ENCODE results near the gene STOML2. TPM values are rescaled to one million over a fixed set of nuclear protein-coding genes. Genes with fewer than 3 reads are reported as not detected.
A peak's percentile ranks its signal among the peaks of the same experiment; 100 is the strongest.

STOML2 gene
- total and polyA plus RNA-seq, 2 donors from 2014 or later = 81.9 to 150 TPM

DNA sequence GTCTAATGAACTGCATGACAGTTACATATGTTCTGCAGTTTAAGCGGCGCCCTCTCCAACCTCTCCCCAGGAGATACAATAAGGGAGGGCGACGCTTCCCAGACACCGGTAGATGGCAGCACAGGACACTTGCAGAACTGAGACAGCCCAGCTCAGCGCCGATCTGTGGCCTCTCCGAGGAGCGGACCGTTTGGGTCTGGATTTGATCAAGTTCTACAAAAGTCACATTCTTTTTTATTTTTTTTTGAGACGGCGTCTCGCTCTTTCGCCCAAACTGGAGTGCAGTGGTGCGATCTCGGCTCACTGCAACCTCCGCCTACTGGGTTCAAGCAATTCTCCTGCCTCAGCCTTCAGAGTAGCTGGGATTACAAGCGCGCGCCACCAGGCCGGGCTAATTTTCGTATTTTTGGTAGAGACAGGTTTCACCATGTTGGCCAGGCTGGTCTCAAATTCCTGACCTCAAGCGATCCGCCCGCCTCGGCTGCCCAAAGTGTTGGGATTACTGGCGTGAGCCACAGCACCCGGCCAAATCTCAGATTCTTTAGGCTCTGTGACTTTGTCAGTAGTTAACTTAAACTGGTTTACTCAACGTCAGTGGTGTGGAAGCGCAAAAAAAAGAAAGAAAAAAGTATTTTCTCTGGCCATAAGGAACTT, 14.1 kb upstream of the STOML2 start:
- Histone ChIP-seq H3K9ac (ENCODE audit: low read length in 3 of 3) (peak overlapping the region in 2 of 3 donors; percentile 33 to 47), H3K4me3 (ENCODE audit: low read length in 3 of 3) (peak overlapping the region; percentile 51 to 97 (median 94)), H3K27me3 (ENCODE audit: control insufficient read depth, insufficient read depth, low read length) (no peaks in the 10 kb centered on the region), H3K27ac (ENCODE audit: low read depth in 2 of 2, low read length in 2 of 2) (peak overlapping the region; percentile 92 to 93), H3K9me3 (ENCODE audit: control insufficient read depth in 2 of 3, insufficient read depth in 1 of 3, low read length in 3 of 3) (no peaks in the 10 kb centered on the region), H3K36me3 (ENCODE audit: control insufficient read depth in 2 of 3, insufficient read depth in 3 of 3, low read length in 3 of 3) (no peaks in the 10 kb centered on the region), H3K4me1 (ENCODE audit: control insufficient read depth in 2 of 3, insufficient read depth in 2 of 3, low read depth in 1 of 3, low read length in 3 of 3) (peaks cover 0 to 33% (median 20%) of the 10 kb centered on the region in 3 donors)
- TF ChIP-seq, protein P1, sequence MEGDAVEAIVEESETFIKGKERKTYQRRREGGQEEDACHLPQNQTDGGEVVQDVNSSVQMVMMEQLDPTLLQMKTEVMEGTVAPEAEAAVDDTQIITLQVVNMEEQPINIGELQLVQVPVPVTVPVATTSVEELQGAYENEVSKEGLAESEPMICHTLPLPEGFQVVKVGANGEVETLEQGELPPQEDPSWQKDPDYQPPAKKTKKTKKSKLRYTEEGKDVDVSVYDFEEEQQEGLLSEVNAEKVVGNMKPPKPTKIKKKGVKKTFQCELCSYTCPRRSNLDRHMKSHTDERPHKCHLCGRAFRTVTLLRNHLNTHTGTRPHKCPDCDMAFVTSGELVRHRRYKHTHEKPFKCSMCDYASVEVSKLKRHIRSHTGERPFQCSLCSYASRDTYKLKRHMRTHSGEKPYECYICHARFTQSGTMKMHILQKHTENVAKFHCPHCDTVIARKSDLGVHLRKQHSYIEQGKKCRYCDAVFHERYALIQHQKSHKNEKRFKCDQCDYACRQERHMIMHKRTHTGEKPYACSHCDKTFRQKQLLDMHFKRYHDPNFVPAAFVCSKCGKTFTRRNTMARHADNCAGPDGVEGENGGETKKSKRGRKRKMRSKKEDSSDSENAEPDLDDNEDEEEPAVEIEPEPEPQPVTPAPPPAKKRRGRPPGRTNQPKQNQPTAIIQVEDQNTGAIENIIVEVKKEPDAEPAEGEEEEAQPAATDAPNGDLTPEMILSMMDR (IDR thresholded peaks at IDR 0.05; ENCODE audit: borderline replicate concordance, extremely low read depth, insufficient read depth) = peak; percentile 97
- DNase-seq (peak; percentile 92 to 98 (median 96)), FAIRE-seq (peak; percentile 73)
- intact Hi-C loops (cut with DNase I) = no loop called here

DNA sequence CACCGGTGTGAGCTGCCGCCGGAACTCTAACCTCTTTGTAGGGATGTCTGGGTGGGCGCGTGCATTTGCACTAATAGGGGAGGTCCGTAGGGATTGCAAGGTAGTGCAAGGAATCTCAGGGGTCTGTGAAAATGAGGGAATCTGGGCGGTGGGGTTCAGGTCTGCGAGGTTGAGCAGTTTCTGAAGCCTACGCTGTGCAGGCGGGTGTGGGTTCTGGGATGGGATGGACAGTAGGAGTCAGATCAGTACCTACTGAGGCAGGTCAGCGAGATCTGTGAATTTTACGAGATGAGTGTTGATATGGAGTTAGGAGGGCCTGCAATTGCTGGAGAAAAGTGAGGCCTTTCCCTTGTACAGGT, 13.6 kb upstream of the STOML2 start:
- peaks cover 0 to 36% (median 23%) of the 10 kb centered on the region in 3 donors for H3K4me1 ChIP-seq (ENCODE audit: control insufficient read depth in 2 of 3, insufficient read depth in 2 of 3, low read depth in 1 of 3, low read length in 3 of 3)

DNA sequence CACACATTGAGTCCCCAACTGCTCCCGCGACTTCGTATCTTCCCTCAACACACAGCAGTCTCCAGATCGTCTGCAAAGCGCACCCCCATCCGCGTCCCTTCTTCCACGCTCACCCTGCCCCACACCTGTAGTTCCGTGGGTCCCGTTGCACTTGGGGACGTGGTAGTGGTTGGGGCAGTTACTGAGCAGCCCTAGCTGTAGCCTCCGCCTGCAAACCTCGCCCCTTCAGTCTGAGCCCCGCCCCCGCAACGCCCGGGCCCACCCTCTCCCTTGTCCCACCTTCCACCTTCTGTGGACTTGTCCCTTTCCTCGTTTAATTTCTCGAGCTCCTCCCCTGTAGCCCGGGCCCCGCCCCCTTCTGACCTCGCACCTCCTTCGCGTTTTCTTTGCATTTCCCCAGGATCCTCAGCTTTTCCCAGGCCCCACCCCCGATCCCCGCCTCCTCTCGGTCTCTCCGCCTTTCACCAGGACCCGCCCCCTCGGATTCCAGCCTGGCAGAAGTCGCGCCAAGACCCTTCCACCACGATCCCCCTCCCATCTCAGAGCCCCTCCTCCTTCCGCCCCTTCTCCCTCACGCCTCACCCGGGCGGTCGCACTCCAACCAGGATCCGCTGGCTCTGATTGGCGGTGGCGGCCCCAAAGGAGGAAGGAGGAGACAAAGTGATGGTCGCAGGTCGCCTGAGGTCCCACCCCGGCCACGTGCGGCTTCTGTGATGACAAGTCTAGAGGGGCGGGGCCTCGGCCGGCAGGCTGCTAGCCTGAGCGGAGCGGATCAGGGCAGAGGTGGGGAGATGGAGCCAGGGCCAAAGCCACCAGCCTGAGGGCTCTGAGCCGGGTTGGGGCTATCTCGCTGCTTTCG, 13.0 kb upstream of the STOML2 start, which contains the start of gene ATOSB:
TSS of gene ATOSB (minus strand) at position 183 of the 859 bp plus-strand sequence. CDS start 7,588 bp downstream, outside the sequence.
- H3K4me3 ChIP-seq (ENCODE audit: low read length in 3 of 3) = peak within 1 kb of the TSS; percentile 90 to 97 (median 94)
- intact Hi-C loops (cut with DNase I) = no loop called here
- H3K27ac ChIP-seq (ENCODE audit: low read depth in 2 of 2, low read length in 2 of 2) = peak within 1 kb of the TSS; percentile 92 to 93
- H3K4me1 ChIP-seq (ENCODE audit: control insufficient read depth in 2 of 3, insufficient read depth in 2 of 3, low read depth in 1 of 3, low read length in 3 of 3) = peaks cover 0 to 36% (median 23%) of the 10 kb centered on the region in 3 donors
- FAIRE-seq (peak; percentile 74), DNase-seq (peak; percentile 99 to 100 (median 99))
- TF ChIP-seq, protein P1 (IDR thresholded peaks at IDR 0.05; ENCODE audit: borderline replicate concordance, extremely low read depth, insufficient read depth) = no peak
- H3K9ac ChIP-seq (ENCODE audit: low read length in 3 of 3) = peak within 1 kb of the TSS; percentile 76 to 82 (median 76)
- no peaks in the 10 kb centered on the region for H3K36me3 ChIP-seq (ENCODE audit: control insufficient read depth in 2 of 3, insufficient read depth in 3 of 3, low read length in 3 of 3)
- no peaks in the 10 kb centered on the region for H3K27me3 ChIP-seq (ENCODE audit: control insufficient read depth, insufficient read depth, low read length)
- no peaks in the 10 kb centered on the region for H3K9me3 ChIP-seq (ENCODE audit: control insufficient read depth in 2 of 3, insufficient read depth in 1 of 3, low read length in 3 of 3)

More for the DNA sequence above, 13.6 kb upstream of the STOML2 start:
- peak overlapping the region; percentile 51 to 97 (median 94) for H3K4me3 ChIP-seq (ENCODE audit: low read length in 3 of 3)
- DNase-seq (no peak), FAIRE-seq (no peak)
- H3K36me3 ChIP-seq (ENCODE audit: control insufficient read depth in 2 of 3, insufficient read depth in 3 of 3, low read length in 3 of 3) = no peaks in the 10 kb centered on the region
- TF ChIP-seq, protein P1 (IDR thresholded peaks at IDR 0.05; ENCODE audit: borderline replicate concordance, extremely low read depth, insufficient read depth) = no peak
- peak overlapping the region in 1 of 3 donors; percentile 47 for H3K9ac ChIP-seq (ENCODE audit: low read length in 3 of 3)
- H3K27ac ChIP-seq (ENCODE audit: low read depth in 2 of 2, low read length in 2 of 2) = peak overlapping the region; percentile 92 to 93
- intact Hi-C loops (cut with DNase I) = no loop called here
- H3K9me3 ChIP-seq (ENCODE audit: control insufficient read depth in 2 of 3, insufficient read depth in 1 of 3, low read length in 3 of 3) = no peaks in the 10 kb centered on the region
- H3K27me3 ChIP-seq (ENCODE audit: control insufficient read depth, insufficient read depth, low read length) = no peaks in the 10 kb centered on the region
